ENCODE results near the gene RNF141.

GRCh38 chr11:10477690-10478046 is 63.3 kb downstream of the RNF141 start:
- no peak for TF ChIP-seq CTCF (IDR thresholded peaks at IDR 0.05; ENCODE audit: low read length)
- TF ChIP-seq EZH2phosphoT487 (IDR thresholded peaks at IDR 0.05; ENCODE audit: low read length), result no peak
- no peak for TF ChIP-seq EZH2 (optimal IDR thresholded peaks at IDR 0.05; ENCODE audit: low read depth, low read length)

All from MM.1S (cell line).